Dermis microvascular lymphatic vessel endothelial cell (primary cell): ENCODE data around the gene OLIG2. TPM values are rescaled to one million over a fixed set of nuclear protein-coding genes. Genes with fewer than 3 reads are reported as not detected.
A peak's percentile ranks its signal among the peaks of the same experiment; 100 is the strongest.

ENCODE experiments used
- DNase-seq, 2 donors: peaks; one replicate each; pipeline versions ENCODE4 v3.0.0 to v3.0.0-alpha.2; 2010; ENCODE audit warnings: low read depth in 2 of 2
- total RNA-seq: library from RNA; depleted of rRNA; stranded (reverse); fragments of >200 nt; gene quantifications from 2 replicates; pipeline ENCODE4 v1.2.1, GENCODE V29; 2014

Gene OLIG2
- total RNA-seq, 1 donor from 2014 or later = not detected

GRCh38 chr21:33032434-33033047, 6.8 kb downstream of the OLIG2 start:
- DNase-seq = no peak

- DNase-seq = no peak
Observed at GRCh38 chr21:33033094-33033951, 7.6 kb downstream of the OLIG2 start.

DNA sequence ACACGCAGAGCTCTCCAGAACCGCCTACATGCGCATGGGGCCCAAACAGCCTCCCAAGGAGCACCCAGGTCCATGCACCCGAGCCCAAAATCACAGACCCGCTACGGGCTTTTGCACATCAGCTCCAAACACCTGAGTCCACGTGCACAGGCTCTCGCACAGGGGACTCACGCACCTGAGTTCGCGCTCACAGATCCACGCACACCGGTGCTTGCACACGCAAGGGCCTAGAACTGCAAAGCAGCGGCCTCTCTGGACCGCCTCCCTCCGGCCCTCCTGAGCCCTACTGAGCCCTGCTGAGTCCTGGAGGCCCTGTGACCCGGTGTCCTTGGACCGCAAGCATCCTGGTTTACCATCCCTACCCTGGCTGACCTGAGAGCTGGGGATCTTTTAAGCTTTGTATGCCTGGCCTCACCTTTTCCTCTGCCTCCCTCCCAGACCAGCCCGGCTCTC, 8.3 kb downstream of the OLIG2 start:
- DNase-seq = no peak

DNA sequence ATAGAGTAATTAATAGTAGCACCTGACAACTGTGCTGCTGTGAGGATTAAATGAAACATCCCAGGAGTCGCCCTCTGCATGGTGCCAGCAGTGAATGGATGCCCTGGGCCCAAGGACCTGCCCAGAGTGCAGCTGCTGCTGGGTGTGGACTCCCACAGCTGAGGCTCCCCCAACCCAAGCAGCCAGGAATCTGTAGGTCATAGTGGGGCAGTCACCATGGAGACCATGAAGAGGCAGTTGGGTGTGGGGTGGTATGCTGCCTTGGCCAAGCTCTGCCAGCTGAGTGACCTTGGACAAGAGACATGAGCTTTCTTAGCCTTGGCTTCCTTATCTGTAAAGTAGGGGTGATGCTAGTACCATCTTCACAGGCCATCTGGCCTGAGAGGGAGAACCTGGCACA, 9.4 kb downstream of the OLIG2 start:
- no peak for DNase-seq

DNA sequence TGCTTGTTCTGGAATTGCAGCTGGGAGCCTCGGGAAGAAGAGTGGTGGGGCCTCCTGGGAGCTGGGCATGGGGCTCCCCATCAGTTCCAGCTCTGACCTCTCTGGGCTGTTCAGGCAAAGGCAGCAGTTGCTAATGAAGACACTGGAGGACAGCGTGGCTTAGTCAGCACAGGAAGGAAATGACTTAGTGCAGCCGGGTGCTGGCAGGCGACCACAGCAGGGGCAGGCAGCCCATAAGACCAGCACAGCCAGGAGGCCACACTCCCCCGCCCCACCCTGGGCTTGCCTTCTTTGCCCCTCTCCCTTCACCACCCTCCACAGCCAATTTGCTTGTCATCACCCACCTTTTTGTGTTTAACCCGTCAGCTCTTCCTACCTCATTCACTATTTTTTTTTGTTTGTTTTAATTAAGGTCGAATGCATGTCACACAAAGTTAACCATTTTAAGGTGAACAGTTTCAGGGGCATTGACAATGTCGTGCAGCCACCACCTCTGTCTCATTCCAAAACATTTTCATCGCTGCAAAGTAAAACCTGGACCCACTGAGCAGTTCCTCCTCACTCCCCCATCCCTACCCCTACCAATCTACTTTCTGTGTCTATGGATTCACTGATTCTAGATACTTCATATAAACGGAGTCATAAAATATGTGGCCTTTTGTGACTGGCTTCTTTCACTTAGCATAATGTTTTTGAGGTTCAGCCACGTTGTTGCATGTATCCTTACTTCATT, 10.9 kb downstream of the OLIG2 start:
- DNase-seq = peak; percentile 73 to 90

- DNase-seq = no peak
Observed at GRCh38 chr21:33037501-33037900, 11.8 kb downstream of the OLIG2 start.

GRCh38 chr21:33039536-33039935, 13.8 kb downstream of the OLIG2 start:
- DNase-seq = peak; percentile 48 to 55

DNA sequence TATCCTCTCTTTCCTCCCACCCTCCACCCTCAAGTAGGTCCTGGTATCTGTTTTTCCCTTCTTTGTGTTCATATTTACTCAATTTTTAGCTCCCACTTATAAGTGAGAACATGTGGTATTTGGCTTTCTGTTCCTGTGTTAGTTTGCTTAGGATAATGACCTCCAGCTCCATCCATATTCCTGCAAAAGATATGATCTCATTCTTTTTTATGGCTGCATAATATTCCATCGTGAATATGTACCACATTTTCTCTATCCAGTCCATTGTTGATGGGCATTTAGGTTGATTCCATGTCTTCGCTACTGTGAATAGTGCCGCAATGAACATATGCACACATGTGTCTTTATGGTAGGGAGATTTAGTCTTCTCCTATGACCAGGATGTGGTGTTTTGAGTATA, 14.5 kb downstream of the OLIG2 start:
- no peak for DNase-seq

DNA sequence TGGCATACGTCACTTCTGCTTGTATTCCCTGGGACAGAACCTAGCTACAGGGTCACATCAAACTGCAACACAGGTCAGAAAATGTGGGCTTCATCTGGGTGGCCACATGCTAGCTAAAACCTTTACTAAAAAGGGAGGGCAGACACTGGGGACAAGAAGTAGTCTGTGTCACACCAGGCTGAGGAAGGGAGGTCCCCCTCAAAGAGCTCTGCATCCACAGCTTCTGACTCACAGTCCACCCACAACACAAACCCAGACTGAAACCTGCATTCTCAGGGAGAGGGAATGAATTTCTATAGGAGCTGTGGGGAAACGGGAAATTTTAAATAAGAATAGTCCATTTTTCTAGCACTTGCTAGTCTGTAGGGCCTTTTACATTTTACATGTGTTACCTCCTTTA, 16.2 kb downstream of the OLIG2 start:
- no peak for DNase-seq

GRCh38 chr21:33042812-33043211, 17.1 kb downstream of the OLIG2 start:
- DNase-seq = peak; percentile 51 to 82

DNA sequence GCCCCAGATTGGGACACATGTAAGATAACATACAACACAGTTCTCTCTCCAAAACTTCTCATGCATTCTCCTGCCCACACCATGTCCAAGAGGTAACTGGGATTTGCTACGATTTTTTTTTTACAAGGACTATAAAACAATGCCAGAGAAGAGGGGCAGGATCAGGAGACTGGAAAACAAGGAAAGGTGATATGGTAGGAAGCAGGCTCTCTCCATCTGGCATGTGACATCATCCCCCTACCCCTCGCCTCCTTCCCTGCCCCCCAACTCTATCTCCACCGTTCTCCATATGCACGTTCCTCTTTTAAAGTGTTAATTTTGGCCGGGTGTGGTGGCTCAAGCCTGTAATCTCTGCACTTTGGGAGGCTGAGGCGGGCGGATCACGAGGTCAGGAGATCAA, 20.7 kb downstream of the OLIG2 start:
- DNase-seq = no peak

- DNase-seq = no peak
Observed at GRCh38 chr21:33047231-33047630, 21.5 kb downstream of the OLIG2 start.

GRCh38 chr21:33051925-33052324, 26.2 kb downstream of the OLIG2 start:
- no peak for DNase-seq

DNA sequence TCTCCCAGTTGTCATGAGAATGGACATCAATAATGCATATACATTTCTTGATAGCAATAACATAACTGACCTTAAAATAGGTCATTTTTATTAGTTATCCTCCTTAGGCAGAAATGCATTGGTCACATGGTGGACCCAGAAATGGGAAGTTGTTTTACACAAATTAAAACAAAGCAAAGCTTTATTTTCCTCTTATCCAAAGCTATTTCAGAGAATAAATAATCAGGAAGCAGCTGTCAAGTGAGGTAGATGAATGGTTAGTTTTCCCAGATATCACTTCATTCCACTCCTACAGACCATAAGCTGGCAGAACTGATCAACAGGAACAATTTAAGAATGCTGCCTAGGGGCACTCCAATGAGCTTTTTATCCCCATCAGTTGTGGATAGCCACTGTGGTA, 28.2 kb downstream of the OLIG2 start:
- DNase-seq = no peak

- DNase-seq = no peak
Observed at GRCh38 chr21:33055991-33056390, 30.3 kb downstream of the OLIG2 start.

DNA sequence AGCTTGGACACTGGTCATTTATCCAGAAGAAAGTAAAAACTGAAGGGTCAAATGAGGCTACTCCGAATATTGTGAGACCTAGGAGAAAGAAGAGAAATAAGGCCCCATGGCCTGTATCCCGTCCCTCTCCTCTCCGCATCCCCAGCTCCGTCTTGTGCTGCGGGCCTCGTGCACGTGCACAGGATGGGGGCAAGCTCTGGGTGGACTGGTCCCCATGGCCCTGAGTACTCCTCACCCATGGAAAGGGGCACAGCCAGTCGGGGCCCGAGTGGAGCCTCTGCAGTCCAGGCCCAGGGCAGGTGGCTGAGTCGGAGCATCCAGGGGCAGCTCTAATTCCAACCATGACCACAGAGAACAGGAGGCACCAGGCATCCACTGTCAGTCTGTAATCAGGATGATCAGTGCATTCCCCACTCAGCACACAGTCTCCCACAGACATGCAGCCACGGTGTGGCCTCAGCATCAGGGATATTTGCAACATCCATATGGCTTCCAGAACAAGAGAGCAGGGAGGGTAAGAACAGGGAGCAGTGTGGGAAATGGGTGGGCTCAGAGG, 31.7 kb downstream of the OLIG2 start:
- no peak for DNase-seq

GRCh38 chr21:33058527-33058926, 32.8 kb downstream of the OLIG2 start:
- DNase-seq = no peak

GRCh38 chr21:33058957-33059356, 33.2 kb downstream of the OLIG2 start:
- DNase-seq = no peak

DNA sequence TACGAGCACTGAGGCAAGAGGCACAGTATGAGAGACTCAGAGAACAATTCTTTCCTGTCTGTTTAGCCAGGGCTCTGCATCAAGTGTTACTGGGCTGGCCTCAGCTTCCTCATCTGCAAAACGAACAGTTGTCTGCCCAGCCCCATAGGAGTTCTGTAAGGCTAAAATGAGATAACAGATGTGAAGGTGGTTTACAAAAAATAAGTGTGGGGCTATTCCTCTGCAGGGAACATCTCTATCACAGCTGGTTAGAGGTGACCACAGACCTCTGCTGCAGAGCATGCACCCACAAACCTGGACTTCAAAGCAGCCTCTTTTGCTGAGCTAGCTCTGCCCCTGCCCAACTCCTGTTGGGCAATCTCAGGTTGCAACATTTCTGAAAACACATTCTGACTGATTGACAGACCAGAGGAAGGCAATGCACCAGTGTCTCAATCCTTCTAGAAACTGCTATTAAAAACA, 33.7 kb downstream of the OLIG2 start:
- DNase-seq = no peak

- DNase-seq = no peak
Observed at GRCh38 chr21:33061233-33061632, 35.5 kb downstream of the OLIG2 start.

DNA sequence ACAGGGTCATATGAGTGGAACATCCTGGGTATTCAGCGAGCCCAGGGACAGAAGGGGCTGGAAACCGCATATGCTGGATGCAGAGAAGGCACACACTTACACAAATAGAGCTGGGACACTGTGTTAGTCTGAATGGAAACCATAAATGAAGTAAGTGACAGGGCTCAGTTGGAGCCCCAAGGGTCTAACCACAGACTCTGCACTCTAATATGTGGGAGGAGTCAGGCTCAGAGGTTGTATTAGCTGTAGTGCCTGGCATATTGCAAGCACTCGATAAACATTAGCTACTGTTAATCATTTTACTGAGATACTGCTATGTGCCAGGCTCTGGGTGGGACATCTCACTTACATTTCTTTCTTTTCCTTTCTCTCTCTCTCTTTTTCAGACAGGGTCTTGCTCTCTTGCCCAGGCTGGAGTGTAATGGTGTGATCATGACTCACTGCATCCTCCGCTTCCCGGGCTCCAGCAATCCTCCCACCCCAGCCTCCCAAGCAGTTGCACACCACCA, 37.7 kb downstream of the OLIG2 start:
- DNase-seq = no peak
